Measurements from ENCODE around the gene PAAF1. TPM values are rescaled to one million over a fixed set of nuclear protein-coding genes. Genes with fewer than 3 reads are reported as not detected.

Gene PAAF1
- total RNA-seq, 2 donors from 2014 or later: 8.7 to 8.8 TPM

DNA sequence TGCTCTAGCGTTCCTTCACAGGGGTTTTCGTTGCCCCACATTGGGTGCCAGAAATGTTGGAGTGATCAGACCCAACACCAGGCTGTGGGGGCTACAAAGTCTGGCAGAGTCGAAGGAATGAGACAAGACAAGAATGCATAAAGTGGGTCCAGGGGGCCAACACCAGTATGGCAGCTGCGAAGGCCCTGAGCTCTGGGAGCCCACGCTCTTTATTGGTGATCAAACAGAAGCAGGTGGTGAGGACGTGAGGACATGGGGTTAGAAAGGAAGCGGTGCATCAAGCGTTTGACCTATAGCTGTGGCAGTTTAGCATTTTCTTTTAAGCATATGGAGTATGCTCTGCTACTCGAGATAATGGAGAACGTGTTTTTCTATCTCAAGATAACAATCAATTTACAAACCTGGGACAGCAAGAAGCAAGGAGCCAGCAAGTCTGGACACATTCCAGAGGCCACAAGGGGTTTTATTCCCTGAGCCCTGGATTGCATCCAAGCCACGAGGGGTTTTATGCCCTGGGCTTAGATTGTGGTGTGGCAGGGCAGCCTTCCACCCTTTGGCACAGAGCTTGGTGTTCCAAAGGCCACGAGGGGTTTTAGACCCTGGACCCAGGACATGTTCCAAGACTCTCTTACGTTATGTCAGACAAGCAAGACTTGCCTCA is 70.1 kb downstream of the PAAF1 start:
- TF ChIP-seq, protein P1, sequence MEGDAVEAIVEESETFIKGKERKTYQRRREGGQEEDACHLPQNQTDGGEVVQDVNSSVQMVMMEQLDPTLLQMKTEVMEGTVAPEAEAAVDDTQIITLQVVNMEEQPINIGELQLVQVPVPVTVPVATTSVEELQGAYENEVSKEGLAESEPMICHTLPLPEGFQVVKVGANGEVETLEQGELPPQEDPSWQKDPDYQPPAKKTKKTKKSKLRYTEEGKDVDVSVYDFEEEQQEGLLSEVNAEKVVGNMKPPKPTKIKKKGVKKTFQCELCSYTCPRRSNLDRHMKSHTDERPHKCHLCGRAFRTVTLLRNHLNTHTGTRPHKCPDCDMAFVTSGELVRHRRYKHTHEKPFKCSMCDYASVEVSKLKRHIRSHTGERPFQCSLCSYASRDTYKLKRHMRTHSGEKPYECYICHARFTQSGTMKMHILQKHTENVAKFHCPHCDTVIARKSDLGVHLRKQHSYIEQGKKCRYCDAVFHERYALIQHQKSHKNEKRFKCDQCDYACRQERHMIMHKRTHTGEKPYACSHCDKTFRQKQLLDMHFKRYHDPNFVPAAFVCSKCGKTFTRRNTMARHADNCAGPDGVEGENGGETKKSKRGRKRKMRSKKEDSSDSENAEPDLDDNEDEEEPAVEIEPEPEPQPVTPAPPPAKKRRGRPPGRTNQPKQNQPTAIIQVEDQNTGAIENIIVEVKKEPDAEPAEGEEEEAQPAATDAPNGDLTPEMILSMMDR (IDR thresholded peaks at IDR 0.05): no peak
- ATAC-seq (ENCODE audit: insufficient number of reproducible peaks, low FRiP score, low read depth) (no peak), DNase-seq (ENCODE audit: low spot score) (no peak)
- H3K27ac ChIP-seq: no peak overlapping the region
- no peaks in the 10 kb centered on the region for H3K27me3 ChIP-seq (replicated peaks; ENCODE audit: insufficient read depth)
- H3K4me3 ChIP-seq: no peak overlapping the region
- H3K4me1 ChIP-seq (ENCODE audit: control insufficient read depth in 1 of 2, low read depth in 2 of 2): no peaks in the 10 kb centered on the region
- no peaks in the 10 kb centered on the region for H3K9me3 ChIP-seq
- H3K36me3 ChIP-seq: no peaks in the 10 kb centered on the region

DNA sequence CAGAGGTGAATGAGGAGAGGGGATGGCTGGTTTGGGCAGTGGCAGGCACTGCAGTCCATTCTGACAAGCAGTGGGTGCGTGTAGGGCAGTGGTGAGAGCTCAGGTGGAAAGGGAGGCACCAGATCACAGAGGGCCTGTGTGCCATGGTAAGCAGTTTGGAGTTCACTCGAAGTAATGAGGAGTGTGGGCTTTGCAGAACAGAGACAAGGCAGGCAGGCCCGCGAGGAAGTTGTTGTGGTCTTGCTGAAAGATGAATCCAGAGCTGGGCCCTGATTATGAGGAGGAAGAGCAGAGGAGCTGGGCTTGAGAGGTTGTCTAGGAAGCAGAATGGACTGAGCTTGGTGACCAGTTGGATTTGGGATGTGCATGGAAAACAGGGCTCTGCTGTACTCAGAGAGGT is 72.4 kb downstream of the PAAF1 start:
- Histone ChIP-seq H3K27me3 (replicated peaks; ENCODE audit: insufficient read depth) (no peaks in the 10 kb centered on the region), H3K4me3 (no peak overlapping the region), H3K27ac (no peak overlapping the region), H3K4me1 (ENCODE audit: control insufficient read depth in 1 of 2, low read depth in 2 of 2) (no peaks in the 10 kb centered on the region), H3K9me3 (no peaks in the 10 kb centered on the region), H3K36me3 (no peaks in the 10 kb centered on the region)
- ATAC-seq (ENCODE audit: insufficient number of reproducible peaks, low FRiP score, low read depth): no peak
- no peak for DNase-seq (ENCODE audit: low spot score)
- TF ChIP-seq, protein P1 (IDR thresholded peaks at IDR 0.05): no peak

DNA sequence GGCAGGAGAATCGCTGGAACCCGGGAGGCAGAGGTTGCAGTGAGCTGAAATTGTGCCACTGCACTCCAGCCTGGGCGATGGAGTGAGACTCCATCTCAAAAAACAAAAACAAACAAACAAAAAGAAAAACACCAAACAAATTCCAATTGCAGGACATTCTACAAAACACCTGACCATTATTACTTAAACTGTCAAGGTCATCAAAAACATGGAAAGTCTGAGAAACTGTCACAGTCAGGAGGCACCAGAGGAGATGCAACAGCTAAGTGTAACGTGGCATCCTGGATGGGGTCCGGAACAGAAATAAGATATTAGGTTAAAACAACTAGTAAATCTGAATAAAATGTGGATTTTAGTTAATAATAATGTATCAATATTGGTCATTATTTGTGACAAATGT is 73.1 kb downstream of the PAAF1 start:
- no peaks in the 10 kb centered on the region for H3K36me3 ChIP-seq
- no peak overlapping the region for H3K4me3 ChIP-seq
- TF ChIP-seq, protein P1 (IDR thresholded peaks at IDR 0.05): no peak
- ATAC-seq (ENCODE audit: insufficient number of reproducible peaks, low FRiP score, low read depth) (no peak), DNase-seq (ENCODE audit: low spot score) (no peak)
- no peaks in the 10 kb centered on the region for H3K27me3 ChIP-seq (replicated peaks; ENCODE audit: insufficient read depth)
- H3K4me1 ChIP-seq (ENCODE audit: control insufficient read depth in 1 of 2, low read depth in 2 of 2): no peaks in the 10 kb centered on the region
- no peak overlapping the region for H3K27ac ChIP-seq
- no peaks in the 10 kb centered on the region for H3K9me3 ChIP-seq

DNA sequence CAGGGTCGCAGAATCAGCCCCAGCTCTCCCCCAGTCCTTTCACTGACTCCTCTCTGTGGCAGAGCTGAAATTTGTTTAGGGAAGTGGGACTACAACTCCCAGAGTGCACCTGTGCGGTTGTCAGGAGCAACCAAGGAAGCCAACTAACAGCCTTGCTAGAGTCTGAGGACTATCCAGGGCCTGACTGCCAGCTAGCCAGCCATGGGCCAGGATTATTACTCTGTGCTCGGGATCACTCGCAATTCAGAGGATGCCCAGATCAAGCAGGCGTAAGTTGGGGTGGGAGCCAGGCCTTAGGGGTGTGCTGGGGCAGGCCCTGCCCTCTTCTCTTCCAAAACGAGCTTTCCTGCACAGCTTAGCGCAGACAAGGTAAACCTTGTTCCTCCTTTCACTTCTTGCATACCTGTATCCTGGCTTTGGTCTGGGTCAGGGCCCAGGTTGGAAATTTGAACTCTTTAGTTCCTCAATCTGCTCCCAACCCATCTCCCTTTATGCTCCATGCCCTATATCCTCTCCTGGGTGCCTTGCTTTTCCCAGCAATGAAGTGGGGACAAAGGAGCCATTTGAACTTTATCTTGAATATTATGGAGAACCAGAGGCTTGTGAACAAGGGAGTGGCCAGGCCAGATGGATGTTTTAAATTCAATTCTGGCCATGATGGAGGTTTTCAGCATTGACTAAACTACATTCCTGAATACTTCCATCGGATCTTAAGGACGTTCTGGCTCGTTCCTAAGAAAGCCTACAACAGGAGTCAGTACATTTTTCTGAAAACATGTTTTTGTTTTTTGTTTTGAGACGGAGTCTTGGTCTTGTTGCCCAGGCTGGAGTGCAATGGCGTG is 74.3 kb downstream of the PAAF1 start, which contains the start of gene DNAJB13:
Gene DNAJB13, plus strand, starts transcription at position 158 of the 842 bp plus-strand sequence. Its CDS starts 44 bp downstream, at position 202.
- Histone ChIP-seq H3K27me3 (replicated peaks; ENCODE audit: insufficient read depth) (no peaks in the 10 kb centered on the region), H3K36me3 (no peaks in the 10 kb centered on the region), H3K4me1 (ENCODE audit: control insufficient read depth in 1 of 2, low read depth in 2 of 2) (no peaks in the 10 kb centered on the region), H3K4me3 (no peak within 1 kb of the TSS), H3K9me3 (no peaks in the 10 kb centered on the region), H3K27ac (no peak within 1 kb of the TSS)
- TF ChIP-seq, protein P1 (IDR thresholded peaks at IDR 0.05): no peak
- DNase-seq (ENCODE audit: low spot score): no peak
- no peak for ATAC-seq (ENCODE audit: insufficient number of reproducible peaks, low FRiP score, low read depth)

DNA sequence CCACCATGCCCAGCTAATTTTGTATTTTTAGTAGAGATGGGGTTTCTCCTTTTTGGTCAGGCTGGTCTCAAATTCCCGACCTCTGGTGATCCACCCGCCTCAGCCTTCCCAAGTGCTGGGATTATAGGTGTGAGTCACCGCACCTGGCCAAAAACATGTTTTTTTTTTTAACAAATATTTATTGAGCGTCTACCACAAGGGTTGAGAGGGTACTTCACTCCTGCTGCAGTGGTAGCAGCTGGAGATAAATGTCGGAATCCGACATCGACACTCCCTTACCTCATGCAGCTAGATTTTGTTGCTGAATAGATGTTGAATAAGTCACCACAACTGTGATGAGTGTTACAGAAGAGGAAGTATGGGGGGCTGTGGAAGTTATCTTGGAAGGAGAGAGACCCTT is 75.0 kb downstream of the PAAF1 start:
- Histone ChIP-seq H3K36me3 (no peaks in the 10 kb centered on the region), H3K27ac (no peak overlapping the region), H3K27me3 (replicated peaks; ENCODE audit: insufficient read depth) (no peaks in the 10 kb centered on the region), H3K4me3 (no peak overlapping the region), H3K9me3 (no peaks in the 10 kb centered on the region), H3K4me1 (ENCODE audit: control insufficient read depth in 1 of 2, low read depth in 2 of 2) (no peaks in the 10 kb centered on the region)
- ATAC-seq (ENCODE audit: insufficient number of reproducible peaks, low FRiP score, low read depth) (no peak), DNase-seq (ENCODE audit: low spot score) (no peak)
- TF ChIP-seq, protein P1 (IDR thresholded peaks at IDR 0.05): no peak

Data from thoracic aorta (tissue), 2 donors.